IPS DF 4.7 (cell line): ENCODE measurements around the gene VPS36.
"Not testable (repeated sequence)": the region's sequence is repeated elsewhere in the genome, so short reads cannot be mapped to it uniquely, and the experiment has no call there.

ENCODE experiments used
- DNase-seq: peaks from one replicate; pipeline ENCODE4 v3.0.0-alpha.2; 2013; ENCODE audit warnings: low spot score; ENCODE audit errors: extremely low read depth

The VPS36 gene

DNA sequence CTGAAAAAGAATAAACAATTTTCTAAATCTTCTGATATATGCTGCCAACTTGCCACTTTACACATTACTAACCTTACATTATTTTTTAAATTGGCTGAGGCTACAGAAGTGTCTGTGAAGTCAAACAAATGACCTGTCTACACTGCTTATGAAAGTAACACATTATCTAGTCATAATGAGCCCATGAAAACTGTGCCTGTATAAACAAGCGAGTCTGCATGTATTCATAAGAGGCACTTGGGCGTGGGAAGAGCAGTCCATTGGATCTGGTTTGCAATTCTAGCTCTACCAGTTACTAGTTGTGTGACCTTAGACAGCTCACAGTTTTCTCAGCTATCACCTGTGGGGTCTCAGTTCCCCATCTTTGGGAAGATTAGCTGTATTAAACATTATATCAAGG is 3.1 kb downstream of the VPS36 start:
- DNase-seq, result no peak

DNA sequence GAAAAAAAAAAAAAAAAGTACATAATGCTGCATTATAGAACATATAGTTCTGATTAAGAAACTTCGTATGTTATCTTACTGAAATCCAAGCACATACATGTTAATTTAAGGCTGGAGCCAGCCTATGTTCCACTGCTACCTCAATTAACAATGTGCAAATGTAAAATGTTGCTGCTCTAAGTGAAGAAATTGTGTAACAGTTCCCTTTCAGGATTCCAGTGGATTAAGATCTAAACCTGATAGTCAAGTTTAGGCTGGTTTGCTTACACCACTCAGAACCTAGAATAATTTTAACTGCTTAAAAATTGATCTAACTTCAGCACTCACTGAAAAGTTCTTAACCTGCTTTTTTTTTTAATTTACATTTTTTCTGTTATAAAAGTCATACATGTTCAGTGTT is 4.2 kb downstream of the VPS36 start:
- no peak for DNase-seq

DNA sequence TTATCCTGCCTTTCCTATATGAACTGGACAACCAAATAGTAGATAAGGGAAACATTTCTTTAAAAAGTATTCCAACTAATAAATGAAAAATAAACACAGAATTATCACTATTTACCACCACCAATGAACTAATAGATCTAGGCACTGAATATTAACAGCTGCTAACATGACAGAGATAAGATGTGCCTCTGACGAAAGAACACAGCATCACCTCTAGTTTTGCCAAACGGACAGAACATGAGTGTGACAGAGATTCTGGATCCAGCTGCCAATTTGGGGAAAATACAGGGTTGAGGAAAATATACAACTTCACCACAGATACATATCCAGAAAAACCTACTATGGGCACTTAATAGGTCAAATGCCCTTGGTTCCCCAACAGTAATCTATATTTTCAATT is 18.0 kb downstream of the VPS36 start:
- DNase-seq, result no peak

DNA sequence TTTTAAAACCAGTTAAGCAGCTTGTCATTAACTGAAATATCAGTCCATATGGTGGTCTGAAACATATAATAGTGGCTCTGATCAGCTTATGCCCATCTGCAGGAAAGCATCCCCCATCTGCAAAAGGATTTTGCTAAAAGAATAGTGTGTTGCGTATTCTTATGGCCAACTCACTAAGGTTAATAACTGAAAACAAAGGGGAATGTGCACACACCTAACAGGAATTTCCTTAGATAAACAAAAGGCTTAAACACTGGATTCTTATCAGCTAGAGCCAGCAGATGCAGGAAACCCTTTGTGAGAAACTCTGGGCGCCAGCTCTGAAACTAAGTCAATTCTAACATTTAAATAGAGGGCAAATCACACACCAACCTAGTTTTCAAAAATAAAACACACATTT is 22.1 kb downstream of the VPS36 start:
- no peak for DNase-seq

DNA sequence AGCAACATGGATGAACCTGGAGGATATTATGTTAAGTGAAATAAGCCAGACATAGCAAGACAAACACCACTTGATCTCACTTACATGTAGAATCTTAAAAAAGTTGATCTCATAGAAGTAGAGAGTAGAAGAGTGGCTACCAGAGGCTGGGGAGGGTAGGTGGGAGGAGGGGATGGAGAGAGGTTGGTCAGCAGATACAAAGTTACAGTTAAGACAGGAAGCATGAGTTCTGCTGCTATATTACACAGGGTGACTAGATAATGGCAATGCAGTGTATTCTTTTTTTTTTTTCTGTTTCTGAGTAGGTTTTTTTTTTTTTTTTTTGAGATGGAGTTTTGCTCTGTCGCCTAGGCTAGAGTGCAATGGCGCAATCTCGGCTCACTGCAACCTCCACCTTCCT is 29.2 kb downstream of the VPS36 start:
- DNase-seq, result no peak

DNA sequence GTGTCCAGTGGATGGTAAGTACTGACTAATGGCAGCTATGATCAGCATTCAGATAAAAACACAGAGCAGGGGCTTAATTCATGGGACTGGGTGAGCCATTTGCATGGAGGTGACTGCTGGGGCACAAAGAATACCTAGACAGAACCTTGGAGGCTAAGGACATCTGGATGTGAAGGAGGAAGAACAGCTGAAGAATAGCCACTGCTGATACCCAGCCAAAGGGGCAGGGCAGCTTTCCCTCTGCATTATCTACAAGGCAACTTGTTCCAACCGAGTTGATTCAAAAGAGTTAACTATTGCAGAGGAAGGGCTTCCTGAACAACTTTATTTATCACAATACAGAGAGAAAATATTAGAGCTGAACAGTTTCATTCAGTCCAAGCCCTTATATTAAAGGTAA is 31.4 kb downstream of the VPS36 start:
- DNase-seq, result no peak

DNA sequence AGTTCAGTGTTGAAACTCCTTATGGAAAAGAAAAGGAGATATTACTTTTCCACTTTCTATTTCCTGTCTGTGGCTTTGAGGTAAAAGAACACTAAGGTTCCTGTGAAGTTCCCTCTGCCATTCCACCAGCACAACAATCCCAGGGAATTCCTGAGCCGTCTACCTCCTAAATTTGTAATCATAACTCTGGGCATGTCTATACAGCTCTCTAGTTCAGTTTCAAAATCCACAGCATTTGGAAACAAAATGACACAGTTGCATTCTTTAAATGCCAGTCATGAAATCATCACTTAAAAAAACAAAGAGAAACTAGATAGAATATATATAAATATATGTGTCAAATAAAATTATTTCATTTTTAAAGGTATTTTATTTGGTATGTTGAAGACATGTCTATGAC is 35.5 kb downstream of the VPS36 start:
- DNase-seq, result no peak

DNA sequence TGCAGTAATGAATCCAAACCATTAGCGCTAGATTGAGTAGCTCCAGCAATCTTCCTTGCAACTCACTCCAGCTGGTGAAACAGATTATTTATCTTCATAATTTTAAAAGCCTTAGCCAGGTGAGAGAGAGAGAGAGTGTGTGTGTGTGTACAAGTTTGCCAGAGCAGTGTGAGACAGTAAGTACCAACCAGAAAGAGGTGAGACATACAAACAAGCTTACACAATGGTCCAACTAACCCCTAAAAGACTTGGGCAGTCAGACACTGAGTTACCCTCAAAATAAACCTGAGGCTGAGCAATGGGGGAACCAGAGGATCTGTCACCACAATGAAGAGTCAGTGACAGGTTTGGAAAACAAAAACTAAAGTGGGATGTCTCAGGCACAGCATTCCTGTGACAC is 36.4 kb downstream of the VPS36 start:
- no peak for DNase-seq

DNA sequence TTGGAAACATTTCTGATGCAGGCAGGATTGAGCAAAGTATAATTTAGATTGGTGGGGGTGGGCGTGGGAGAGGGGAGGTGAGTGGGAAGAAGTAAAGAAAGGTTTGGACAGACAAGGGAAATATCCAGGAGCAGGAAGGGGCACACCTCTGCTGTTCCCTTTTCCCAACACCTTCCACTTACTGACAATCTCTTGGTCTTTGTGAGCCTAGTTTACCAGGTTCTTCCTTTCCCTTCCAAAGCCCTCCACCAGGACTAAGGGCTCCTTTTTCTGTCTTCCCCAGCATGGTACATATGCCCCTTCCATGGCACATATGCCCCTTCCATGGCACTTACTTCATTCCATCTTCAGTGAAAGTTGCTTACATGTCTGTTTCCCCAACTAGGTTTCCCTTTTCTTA is 38.3 kb downstream of the VPS36 start:
- no peak for DNase-seq

DNA sequence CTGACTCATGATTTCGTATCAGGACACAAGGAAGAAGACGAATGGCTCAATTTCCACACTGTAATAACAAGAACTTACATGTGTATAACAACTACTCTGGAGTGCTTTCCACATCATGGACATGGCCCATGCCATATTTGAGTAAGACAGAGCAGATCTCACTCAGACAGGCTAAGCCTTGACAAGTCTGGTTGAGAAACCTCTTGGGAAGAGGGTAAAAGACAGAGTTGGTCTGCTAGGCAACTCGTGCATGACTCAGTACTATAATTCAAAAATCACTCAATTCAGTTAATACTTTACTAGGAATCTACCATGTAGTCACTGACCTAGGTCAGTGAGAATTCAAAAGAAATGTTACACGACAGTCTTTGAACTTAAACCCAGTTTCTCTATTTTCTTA is 38.8 kb downstream of the VPS36 start:
- no peak for DNase-seq

DNA sequence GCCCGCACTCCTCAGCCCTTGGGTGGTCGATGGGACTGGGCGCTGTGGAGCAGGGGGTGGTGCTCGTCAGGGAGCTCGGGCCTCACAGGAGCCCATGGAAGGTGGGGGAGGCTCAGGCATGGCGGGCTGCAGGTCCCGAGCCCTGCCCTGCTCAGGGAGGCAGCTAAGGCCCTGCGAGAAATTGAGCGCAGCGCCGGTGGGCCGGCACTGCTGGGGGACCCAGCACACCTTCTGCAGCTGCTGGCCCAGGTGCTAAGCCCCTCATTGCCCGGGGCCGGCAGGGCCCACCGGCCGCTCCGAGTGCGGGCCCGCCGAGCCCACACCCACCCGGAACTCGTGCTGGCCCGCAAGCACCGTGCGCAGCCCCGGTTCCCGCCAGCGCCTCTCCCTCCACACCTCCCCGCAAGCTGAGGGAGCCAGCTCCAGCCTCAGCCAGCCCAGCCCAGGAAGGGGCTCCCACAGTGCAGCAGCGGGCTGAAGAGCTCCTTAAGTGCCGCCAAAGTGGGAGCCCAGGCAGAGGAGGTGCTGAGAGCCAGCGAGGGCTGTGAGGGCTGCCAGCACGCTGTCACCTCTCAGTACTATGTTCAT is 42.3 kb downstream of the VPS36 start:
- not testable (repeated sequence) for DNase-seq

DNA sequence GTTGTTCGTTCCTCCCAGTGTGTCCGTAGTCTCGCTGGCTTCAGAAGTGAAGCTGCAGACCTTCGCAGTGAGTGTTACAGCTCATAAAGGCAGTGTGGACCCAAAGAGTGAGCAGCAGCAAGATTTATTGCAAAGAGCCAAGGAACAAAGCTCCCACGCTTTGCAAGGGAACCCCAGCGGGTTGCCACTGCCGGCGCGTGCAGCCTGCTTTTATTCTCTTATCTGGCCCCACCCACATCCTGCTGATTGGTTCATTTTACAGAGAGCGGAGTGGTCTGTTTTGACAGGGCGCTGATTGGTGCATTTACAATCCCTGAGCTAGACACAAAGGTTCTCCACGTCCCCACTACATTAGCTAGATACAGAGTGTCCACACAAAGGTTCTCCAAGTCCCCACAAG is 43.0 kb downstream of the VPS36 start:
- not testable (repeated sequence) for DNase-seq

DNA sequence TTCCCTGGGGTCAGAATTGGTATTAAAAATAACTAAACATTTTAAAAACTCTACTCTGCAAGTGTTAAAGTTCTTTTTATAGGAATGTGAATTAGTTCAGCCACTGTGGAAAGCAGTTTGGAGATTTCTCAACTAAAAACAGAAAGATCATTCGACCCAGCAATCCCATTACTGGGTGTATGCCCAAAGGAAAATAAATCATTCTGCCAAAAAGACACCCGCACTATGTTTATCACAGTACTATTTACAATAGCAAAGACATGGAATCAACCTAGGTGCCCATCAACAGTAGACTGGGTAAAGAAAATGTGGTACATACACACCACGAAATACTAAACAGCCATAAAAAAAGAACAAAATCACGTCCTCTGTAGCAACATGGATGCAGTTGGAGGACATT is 43.8 kb downstream of the VPS36 start:
- no peak for DNase-seq

DNA sequence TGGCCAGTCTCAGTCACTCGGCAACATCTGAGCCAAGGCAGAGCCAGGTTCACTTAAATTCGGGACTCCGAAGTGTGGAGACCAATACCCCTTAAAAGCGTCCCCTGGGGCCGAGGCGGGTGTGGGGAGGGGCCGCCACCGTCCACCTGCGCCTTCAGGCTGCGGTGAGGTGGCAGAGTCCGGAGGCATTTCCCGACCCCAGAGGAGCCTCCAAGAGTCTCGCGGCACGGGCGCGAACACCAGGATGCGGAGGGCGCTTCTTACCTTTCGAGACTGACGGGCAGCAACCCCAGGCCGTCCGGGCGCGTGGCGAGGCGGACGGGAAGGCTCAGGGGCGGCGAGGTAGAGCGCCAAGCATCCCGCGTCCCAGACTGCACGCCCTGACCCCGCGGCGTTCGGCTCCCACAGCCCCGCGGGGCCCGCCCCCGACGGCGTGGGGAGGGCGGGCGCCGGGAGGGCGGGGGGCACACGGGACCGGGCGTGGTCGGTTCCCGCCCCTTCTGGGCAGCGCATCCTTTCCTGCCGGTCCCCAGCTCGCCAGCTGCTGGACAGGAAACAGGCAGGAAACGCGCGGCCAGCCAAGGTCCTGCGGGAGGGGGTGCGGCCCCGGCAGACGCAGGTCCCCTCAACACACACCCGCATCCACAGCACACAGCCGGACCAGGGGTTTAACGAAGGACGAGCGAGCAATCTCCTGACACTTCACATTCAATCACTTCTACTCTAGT is 44.5 kb downstream of the VPS36 start, which contains the start of gene THSD1:
Gene THSD1 (minus strand): TSS at position 406 of the 728 bp plus-strand sequence. CDS start 3,572 bp downstream, outside the sequence.
- DNase-seq, result no peak

DNA sequence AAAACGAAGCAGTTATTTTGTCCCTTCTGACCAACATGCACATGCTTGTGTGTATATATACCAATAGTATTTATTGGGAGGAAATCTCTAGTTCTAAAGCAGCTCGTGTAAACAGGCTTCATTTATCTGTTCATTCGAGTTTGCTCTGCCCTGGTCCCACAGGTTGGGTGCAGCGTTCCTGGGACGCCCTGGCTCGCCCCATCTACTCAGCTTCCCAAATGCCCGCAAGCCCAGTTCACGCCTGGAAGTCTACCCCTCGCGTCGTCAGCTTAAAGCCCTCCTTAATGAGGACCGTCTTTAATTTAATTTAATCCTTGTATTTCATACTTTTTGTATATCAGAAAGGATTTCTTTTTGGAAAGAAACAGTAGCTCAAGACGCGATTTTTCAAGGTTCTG is 45.1 kb downstream of the VPS36 start:
- no peak for DNase-seq

DNA sequence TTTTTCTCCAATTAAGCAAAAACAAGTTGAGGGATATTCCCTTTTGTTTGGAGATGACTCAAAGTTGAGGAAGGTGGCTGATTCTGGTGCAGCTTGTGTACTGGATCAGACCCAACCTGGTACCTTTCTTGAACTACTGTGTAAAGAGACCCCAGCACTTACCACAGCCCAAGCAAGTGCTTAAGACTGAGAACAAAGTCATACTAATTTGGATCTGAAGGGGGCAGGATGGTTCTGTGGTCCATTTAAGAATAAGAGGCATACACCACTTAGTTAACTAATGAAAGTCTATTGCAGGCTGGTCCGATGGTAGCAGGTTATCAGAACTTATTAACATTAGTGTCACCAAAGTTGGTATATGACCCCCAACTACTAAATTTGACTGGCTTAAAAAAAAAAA is 50.7 kb downstream of the VPS36 start:
- no peak for DNase-seq

DNA sequence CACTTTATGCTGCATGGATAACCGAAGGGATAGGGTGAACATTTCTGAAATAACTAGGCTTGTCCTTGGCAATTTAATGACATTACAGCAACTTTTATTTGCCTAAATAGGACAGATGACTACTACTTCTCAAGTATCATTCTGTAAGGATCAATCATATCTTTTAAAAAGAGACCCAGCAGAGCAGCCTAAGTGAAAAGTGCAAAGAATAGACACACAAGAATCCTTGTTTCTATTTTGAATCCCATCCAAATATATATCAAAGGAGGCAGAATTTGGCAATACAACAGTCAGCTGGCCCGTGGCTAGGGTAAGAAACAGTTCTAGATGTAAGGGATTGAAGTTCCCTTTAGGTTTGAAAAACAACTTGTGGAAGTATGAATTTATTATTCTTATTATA is 51.4 kb downstream of the VPS36 start:
- no peak for DNase-seq

DNA sequence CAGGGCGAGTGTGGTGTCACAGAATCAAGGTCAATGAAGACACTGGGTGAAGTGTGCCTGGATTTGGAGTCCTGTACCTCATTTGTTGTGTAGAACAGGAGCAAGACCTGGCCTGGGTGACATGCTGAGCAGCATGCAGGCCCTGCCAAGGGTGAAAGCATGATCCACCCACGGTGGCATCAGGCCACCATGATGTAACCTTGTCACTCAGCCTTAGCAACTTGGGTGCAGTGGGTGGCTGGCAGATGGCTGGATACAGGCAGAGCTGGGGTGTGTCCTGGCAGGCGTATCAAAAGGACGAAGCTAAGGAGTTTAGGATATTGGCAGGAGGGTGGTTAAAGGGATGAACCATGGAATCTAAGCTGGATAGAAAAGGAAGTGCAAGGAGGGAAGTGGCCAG is 54.7 kb downstream of the VPS36 start:
- DNase-seq, result no peak

DNA sequence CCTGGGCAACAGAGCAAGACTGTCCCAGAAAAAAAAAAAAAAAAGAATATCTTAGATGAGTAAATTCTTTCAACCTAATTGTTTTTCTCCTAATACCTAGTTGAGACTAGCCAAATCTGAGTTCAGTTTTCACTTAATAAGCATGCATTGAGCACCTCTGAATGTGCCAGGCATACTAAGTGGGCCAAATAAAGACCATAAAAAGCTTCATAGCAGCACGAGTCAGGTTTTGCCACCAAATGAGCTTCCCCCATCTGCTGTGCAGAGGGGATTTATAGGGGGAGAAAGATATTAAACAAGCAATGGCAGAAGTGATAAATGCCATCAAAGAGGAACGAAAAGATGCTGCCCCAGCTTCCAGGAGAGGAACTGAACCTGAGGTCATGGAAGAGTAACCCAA is 55.8 kb downstream of the VPS36 start:
- DNase-seq, result no peak

DNA sequence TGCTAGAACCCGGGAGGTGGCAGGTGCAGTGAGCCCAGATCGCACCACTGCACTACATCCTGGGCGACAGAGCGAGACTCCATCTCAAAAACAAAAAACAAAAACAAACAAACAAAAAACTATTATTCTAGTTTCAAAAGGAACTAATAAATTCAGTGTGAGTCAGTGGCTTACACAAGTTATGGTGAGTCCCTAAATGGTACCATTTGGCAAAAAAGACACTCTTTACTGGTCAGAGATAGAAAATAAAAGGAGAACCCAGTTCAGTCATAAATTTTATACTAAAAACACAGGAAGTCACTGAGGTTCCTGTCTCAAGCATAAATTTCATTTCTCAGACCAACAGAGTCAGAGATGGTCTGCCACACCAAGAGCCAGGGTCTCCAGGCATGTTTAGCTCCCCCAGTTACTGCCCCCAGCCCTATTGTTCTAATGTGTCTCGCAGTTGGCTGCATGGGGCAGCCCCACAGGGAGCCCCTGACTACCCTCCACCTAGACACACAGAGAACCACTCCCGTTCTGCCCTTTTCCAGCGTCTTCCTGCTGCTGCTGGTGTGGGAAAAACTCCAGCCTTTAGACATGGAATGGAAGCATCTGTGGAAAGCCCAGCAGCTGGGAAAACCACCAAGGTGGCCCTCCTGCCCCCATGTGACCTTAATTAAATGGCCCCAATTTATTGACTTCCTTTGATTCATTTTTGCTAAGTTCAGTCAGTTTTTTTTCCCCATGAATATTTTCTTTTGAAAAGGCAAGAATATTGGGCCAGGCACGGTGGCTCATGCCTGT is 56.7 kb downstream of the VPS36 start:
- no peak for DNase-seq

DNA sequence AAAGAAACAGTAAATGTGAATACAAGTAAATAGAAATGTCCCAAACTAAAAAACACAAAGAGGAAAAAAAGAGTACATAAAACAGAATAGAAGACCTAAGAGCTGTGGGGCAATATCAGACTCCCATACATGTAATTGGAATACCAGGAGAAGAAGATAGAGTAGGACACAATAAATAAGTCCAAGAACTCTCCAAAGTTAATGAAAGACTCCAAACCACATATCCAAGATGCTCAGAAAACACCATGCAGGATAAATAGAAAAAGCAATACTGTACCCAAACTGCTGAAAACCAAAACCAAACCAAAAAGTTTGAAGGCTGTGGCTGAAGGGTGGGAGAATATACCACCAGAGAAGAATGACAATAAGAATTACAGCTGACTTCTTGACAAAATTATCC is 62.7 kb downstream of the VPS36 start:
- no peak for DNase-seq

DNA sequence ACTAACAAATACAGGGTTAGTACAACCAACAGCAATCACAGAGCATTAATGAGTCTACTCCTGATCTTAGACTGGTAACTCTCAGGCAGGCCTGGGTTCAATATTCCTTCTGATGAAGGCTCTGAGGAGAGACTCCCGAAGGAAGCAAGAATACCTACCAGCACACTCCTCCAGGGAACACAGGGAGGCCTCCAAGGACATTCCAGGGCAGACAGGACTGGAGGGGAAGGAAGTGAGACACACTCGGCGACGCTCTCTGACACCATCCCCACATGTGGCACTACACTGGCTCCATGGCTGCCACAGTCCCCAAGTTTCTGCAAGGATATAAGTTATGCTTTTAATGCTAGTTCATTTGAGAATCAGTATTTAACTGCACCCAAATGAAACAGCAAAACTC is 64.6 kb downstream of the VPS36 start:
- no peak for DNase-seq

DNA sequence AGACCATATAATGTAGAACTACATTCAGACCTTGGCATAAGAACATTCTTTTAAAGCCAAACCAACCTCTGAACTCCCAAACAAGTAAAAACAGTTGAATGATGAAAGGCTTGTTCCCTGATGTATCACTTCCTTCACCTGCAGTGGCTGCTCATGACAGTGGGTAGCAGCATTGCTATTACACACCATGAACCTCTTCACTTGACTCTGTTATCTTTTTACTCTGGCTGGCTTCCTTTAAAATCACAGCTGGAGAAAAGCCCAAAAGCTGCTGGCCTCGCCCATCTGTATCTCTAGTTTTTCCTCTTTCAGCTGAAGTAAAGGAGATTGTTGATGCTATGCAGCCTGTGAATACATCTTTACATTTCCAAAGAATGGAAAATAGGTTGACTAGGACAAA is 67.1 kb downstream of the VPS36 start:
- DNase-seq, result no peak
